GM18909 (cell line): ENCODE results near the gene S100A7A.
"Not testable (repeated sequence)": the region's sequence is repeated elsewhere in the genome, so short reads cannot be mapped to it uniquely, and the experiment has no call there.

Source experiments
- ATAC-seq: cut with Tn5 transposase; IDR thresholded peaks from one replicate; pipeline ENCODE4 v1.9.1; 2021; ENCODE audit warnings: mild to moderate bottlenecking; ENCODE audit not compliant: unreplicated experiment, poor library complexity

The S100A7A gene

GRCh38 chr1:153447498-153448170 is 31.3 kb downstream of the S100A7A start:
- no peak for ATAC-seq

GRCh38 chr1:153448851-153449250 is 32.5 kb downstream of the S100A7A start:
- ATAC-seq: not testable (repeated sequence)

DNA sequence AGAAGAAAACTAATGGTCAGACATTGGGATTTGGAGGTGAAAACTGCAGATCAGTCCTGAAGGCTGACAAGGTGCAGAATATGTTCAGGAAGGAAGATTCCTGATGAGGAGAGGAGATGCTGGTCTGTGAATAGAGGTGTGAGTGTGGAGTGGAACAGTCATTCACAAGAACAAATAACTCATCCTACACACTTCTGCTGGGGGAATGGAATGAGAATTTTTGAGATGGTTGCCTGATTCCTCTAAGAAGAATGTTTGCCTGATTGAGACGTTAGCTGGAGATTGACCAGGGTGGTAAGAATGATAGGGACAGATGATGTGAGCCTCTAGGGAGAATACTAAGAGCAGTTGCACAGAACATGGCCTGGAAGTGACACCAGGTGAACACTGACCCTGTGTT is 40.1 kb downstream of the S100A7A start:
- ATAC-seq: no peak

- ATAC-seq: no peak
Measured at GRCh38 chr1:153459655-153460054, 43.3 kb downstream of the S100A7A start.

DNA sequence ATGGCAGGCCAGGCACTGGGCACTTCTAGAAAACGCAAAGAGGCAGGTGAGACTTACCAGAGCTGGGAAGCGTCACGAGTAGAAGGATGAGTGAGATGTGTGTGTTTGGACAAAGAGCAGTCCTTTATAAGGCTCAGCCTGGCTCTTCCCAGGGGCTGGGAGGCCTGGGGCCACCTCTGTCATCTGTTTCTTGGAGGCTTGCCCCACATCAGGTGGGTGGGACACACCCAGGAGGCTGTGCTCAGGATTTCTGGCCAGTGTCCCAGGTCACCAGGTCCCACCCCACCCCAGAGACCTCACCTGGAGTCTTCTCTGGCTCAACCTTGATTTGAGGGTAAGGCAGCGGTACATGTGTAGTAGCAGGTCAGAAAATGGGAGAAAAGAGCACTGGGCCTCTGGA is 44.2 kb downstream of the S100A7A start, which contains the start of gene S100A7:
TSS of gene S100A7 (minus strand) at position 101 of the 400 bp plus-strand sequence. CDS start 1,638 bp downstream, outside the sequence.
- no peak for ATAC-seq

DNA sequence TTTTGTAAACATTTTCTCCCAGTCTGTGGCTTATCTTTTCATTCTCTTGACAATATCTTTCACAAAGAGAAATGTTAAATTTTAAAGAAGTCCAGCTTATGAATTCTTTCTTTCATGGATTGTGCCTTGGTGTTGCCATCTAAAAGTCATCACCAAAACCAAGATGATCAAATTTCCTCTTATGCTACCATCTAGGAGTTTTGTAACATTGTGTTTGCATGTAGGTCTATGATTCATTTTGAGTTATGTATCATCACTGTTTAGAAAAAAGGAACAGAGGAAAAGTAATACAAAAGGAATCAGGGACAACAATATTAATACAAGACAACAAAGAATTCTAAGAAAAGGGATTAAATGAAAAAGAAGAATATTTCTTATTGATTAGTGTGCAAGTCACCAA is 46.4 kb downstream of the S100A7A start:
- ATAC-seq: not testable (repeated sequence)

GRCh38 chr1:153465811-153466636 is 49.7 kb downstream of the S100A7A start:
- ATAC-seq: no peak

GRCh38 chr1:153466908-153467307 is 50.6 kb downstream of the S100A7A start:
- ATAC-seq: no peak

- no peak for ATAC-seq
Measured at GRCh38 chr1:153470707-153471106, 54.4 kb downstream of the S100A7A start.
